SK-N-SH (cell line): ENCODE data around the gene IL17RA. TPM values are rescaled to one million over a fixed set of nuclear protein-coding genes. Genes with fewer than 3 reads are reported as not detected.

Experiments used
- CTCF ChIA-PET: fragments of 300-600, 350-600 bp; formaldehyde crosslinking; extraction: SDS; loops from one replicate; lab custom pipeline; 2021; lab: Yijun Ruan, JAX
- POLR2A ChIA-PET: fragments of 350-600 bp; sonication (Branson Sonifier 250); formaldehyde crosslinking; extraction: SDS; loops from one replicate; lab custom pipeline; 2020; ENCODE audit warnings: antibody characterized with exemption, inconsistent platforms; lab: Yijun Ruan, JAX
- DNase-seq: peaks from one replicate; pipeline ENCODE4 v3.0.0; 2012
- H2AFZ ChIP-seq: fragments of 200-600 bp; sonication (generic); 2 replicates; pipeline ENCODE4 v1.8.1; 2016; ENCODE audit warnings: antibody characterized with exemption, mild to moderate bottlenecking, low read depth
- H3F3A ChIP-seq: fragments of 200-600 bp; sonication (generic); replicated peaks from 2 replicates; pipeline ENCODE3; 2016; ENCODE audit warnings: antibody characterized with exemption, mild to moderate bottlenecking; ENCODE audit not compliant: insufficient read depth
- H3K27ac ChIP-seq, 2 experiments: fragments of 200-500 bp in 1 of 2; fragments of 200-600 bp in 1 of 2; sonication (Bioruptor generic) in 1 of 2; sonication (generic), shearing (Covaris generic) in 1 of 2; 2 replicates each; pipeline versions ENCODE4 v1.5.1 to v1.6.1; 2014 to 2016; ENCODE audit warnings: low read depth in 2 of 2, inconsistent platforms in 1 of 2, low read length in 1 of 2, mild to moderate bottlenecking in 1 of 2, mixed read lengths in 1 of 2
- H3K27me3 ChIP-seq: fragments of 200-600 bp; sonication (generic), shearing (Covaris generic); 2 replicates; pipeline ENCODE4 v1.6.1; 2016; ENCODE audit warnings: mixed run types; ENCODE audit not compliant: insufficient read depth
- H3K36me3 ChIP-seq, 2 experiments: fragments of 200-500 bp in 1 of 2; fragments of 200-600 bp in 1 of 2; sonication (Bioruptor generic) in 1 of 2; sonication (generic) in 1 of 2; replicated peaks in 1 of 2; 2 replicates each; pipeline versions ENCODE3 to v1.5.1; 2014 to 2016; ENCODE audit warnings: low read length in 1 of 2, mild to moderate bottlenecking in 1 of 2; ENCODE audit not compliant: insufficient read depth in 2 of 2, control insufficient read depth in 1 of 2
- H3K4me1 ChIP-seq, 2 experiments: fragments of 200-500 bp in 1 of 2; fragments of 200-600 bp in 1 of 2; sonication (Bioruptor generic) in 1 of 2; sonication (generic), shearing (Covaris generic) in 1 of 2; 2 replicates each; pipeline versions ENCODE4 v1.5.1 to v1.6.1; 2014 to 2016; ENCODE audit warnings: low read depth in 1 of 2, low read length in 1 of 2, mixed run types in 1 of 2; ENCODE audit not compliant: insufficient read depth in 2 of 2, control insufficient read depth in 1 of 2
- H3K4me2 ChIP-seq: fragments of 200-600 bp; sonication (generic), shearing (Covaris generic); 2 replicates; pipeline ENCODE4 v1.6.1; 2017; ENCODE audit warnings: mixed run types
- H3K4me3 ChIP-seq, 2 experiments: fragments of 200-500 bp in 1 of 2; fragments of 200-600 bp in 1 of 2; sonication (Bioruptor generic) in 1 of 2; sonication (generic), shearing (Covaris generic) in 1 of 2; 2 replicates each; pipeline versions ENCODE4 v1.5.1 to v1.8.1; 2014 to 2016; ENCODE audit warnings: low read depth in 2 of 2, inconsistent platforms in 1 of 2, low read length in 1 of 2, mild to moderate bottlenecking in 1 of 2, mixed read lengths in 1 of 2, moderate library complexity in 1 of 2
- H3K79me2 ChIP-seq: fragments of 200-600 bp; sonication (generic); 2 replicates; pipeline ENCODE4 v1.8.1; 2017; ENCODE audit warnings: mild to moderate bottlenecking; ENCODE audit not compliant: insufficient read depth
- H3K9ac ChIP-seq: fragments of 200-600 bp; sonication (generic); 2 replicates; pipeline ENCODE4 v1.6.1; 2017; ENCODE audit warnings: mixed run types
- H3K9me2 ChIP-seq: fragments of 200-600 bp; sonication (generic); 2 replicates; pipeline ENCODE4 v1.6.1; 2017; ENCODE audit warnings: mixed run types
- H3K9me3 ChIP-seq: fragments of 200-600 bp; sonication (generic); 2 replicates; pipeline ENCODE4 v1.6.1; 2017; ENCODE audit warnings: mixed run types, mild to moderate bottlenecking, moderate library complexity
- H4K20me1 ChIP-seq: fragments of 200-600 bp; sonication (generic); 2 replicates; pipeline ENCODE4 v1.6.1; 2017; ENCODE audit warnings: mild to moderate bottlenecking, mixed run types; ENCODE audit not compliant: insufficient read depth
- CHD2 ChIP-seq: fragments of 150-350 bp; IDR thresholded peaks from 2 replicates; pipeline ENCODE4 v1.6.1; 2018; ENCODE audit warnings: low read length; ENCODE audit not compliant: partially characterized antibody
- FOSL2 ChIP-seq: IDR thresholded peaks from 2 replicates; pipeline ENCODE4 v1.4.0; 2012; ENCODE audit warnings: low read depth, mild to moderate bottlenecking, moderate library complexity, borderline replicate concordance
- FOXJ3 ChIP-seq: sonication (generic); formaldehyde crosslinking; IDR thresholded peaks from 2 replicates; pipeline ENCODE4 v1.5.1; 2020; ENCODE audit warnings: mild to moderate bottlenecking, missing genetic modification reagents
- FOXM1 ChIP-seq: IDR thresholded peaks from 2 replicates; pipeline ENCODE4 v1.4.0; 2012; ENCODE audit warnings: low read depth, mild to moderate bottlenecking
- IRF3 ChIP-seq: fragments of 150-350 bp; IDR thresholded peaks from 2 replicates; pipeline ENCODE4 v1.6.1; 2016; ENCODE audit warnings: mild to moderate bottlenecking, low read depth, low read length
- MAX ChIP-seq: IDR thresholded peaks from 2 replicates; pipeline ENCODE4 v1.4.0; 2012; ENCODE audit warnings: low read depth
- MXI1 ChIP-seq: IDR thresholded peaks from 2 replicates; pipeline ENCODE4 v1.6.1; 2012; ENCODE audit warnings: mild to moderate bottlenecking, low read depth, low read length, improper control_type of control experiment
- NRF1 ChIP-seq: IDR thresholded peaks from 2 replicates; pipeline ENCODE4 v1.6.1; 2012; ENCODE audit warnings: low read depth, mild to moderate bottlenecking, low read length
- PBX3 ChIP-seq: IDR thresholded peaks from 2 replicates; pipeline ENCODE4; 2012
- RCOR1 ChIP-seq: fragments of 150-350 bp; IDR thresholded peaks from 2 replicates; pipeline ENCODE4 v1.6.1; 2017; ENCODE audit warnings: antibody characterized with exemption, low read length
- REST ChIP-seq: IDR thresholded peaks from 2 replicates; pipeline ENCODE4 v1.6.1; 2012; ENCODE audit warnings: mild to moderate bottlenecking, low read depth, low read length, moderate library complexity
- SIN3A ChIP-seq: IDR thresholded peaks from 2 replicates; pipeline ENCODE4 v1.6.1; 2012; ENCODE audit warnings: low read depth, mild to moderate bottlenecking, low read length, moderate library complexity, borderline replicate concordance
- SMC3 ChIP-seq: IDR thresholded peaks from 2 replicates; pipeline ENCODE4 v1.6.1; 2012; ENCODE audit warnings: low read depth, low read length, improper control_type of control experiment
- TAF1 ChIP-seq: IDR thresholded peaks from 2 replicates; pipeline ENCODE4 v1.6.1; 2012; ENCODE audit warnings: low read depth, mild to moderate bottlenecking, low read length, moderate library complexity, borderline replicate concordance
- TEAD4 ChIP-seq: IDR thresholded peaks from 2 replicates; pipeline ENCODE4 v1.4.0; 2012; ENCODE audit warnings: mild to moderate bottlenecking, borderline replicate concordance; ENCODE audit not compliant: insufficient read depth
- USF2 ChIP-seq: fragments of 150-350 bp; IDR thresholded peaks from 2 replicates; pipeline ENCODE4 v1.6.1; 2017; ENCODE audit warnings: antibody characterized with exemption, low read length, low read depth, borderline replicate concordance
- WGBS: methylation state at CpG from one replicate; pipeline ENCODE4 v1.1.6; 2017; ENCODE audit warnings: low lambda C conversion rate; 5-methylcytosine and 5-hydroxymethylcytosine counted together
- polyA plus RNA-seq, 3 experiments: library from polyadenylated mRNA; depleted of rRNA; stranded (reverse); fragments of >200 nt; gene quantifications; 2 replicates each; pipeline ENCODE4 v1.2.3, GENCODE V29; 2012

Gene IL17RA
- polyA plus RNA-seq, 1 of the 3 experiments (the other 2 are of a cell fraction) = 4.5 TPM

- no peak overlapping the region for H3K9ac ChIP-seq
- H4K20me1 ChIP-seq = no peaks in the 10 kb centered on the region
- ChIA-PET CTCF (interaction anchor here (0.6 to 0.8 kb wide), 2 partner anchors 21 to 35 kb away, joined by 3 to 4 read pairs; no protein-coding TSS in a partner anchor), POLR2A (interaction anchor here (0.8 kb wide), 1 partner anchor 16 kb away, joined by 3 read pairs; the partner anchor contains the start of gene TMEM121B)
- no peaks in the 10 kb centered on the region for H3F3A ChIP-seq
- H3K4me3 ChIP-seq = no peak overlapping the region
- H3K27ac ChIP-seq = no peak overlapping the region
- no peaks in the 10 kb centered on the region for H3K9me3 ChIP-seq
- no peaks in the 10 kb centered on the region for H3K9me2 ChIP-seq
- H2AFZ ChIP-seq = no peak overlapping the region
- H3K4me2 ChIP-seq = no peak overlapping the region
- WGBS = 81% methylated on average over 4 of the region's 4 CpGs
- H3K79me2 ChIP-seq = no peaks in the 10 kb centered on the region
- H3K27me3 ChIP-seq = no peaks in the 10 kb centered on the region
- TF ChIP-seq TEAD4 (no peak), TAF1 (no peak), NRF1 (no peak), FOSL2 (no peak), FOXJ3 (CRISPR knock-in tag) (no peak), FOXM1 (no peak), PBX3 (no peak), MAX (no peak), USF2 (no peak), IRF3 (no peak), SIN3A (no peak), SMC3 (no peak), CHD2 (no peak)
- peaks cover 3 to 30% of the 10 kb centered on the region in 2 experiments for H3K36me3 ChIP-seq
- no peaks in the 10 kb centered on the region; a peak in 1 of 4 replicates for H3K4me1 ChIP-seq
- DNase-seq = no peak
These were observed 52.4 kb downstream of the IL17RA start for GRCh38 chr22:17137170-17137569.

GRCh38 chr22:17137861-17138425 is 53.1 kb downstream of the IL17RA start:
- Histone ChIP-seq H3K36me3 (peaks cover 9 to 38% of the 10 kb centered on the region in 2 experiments), H4K20me1 (no peaks in the 10 kb centered on the region), H2AFZ (no peak overlapping the region), H3K9ac (no peak overlapping the region), H3F3A (no peaks in the 10 kb centered on the region), H3K4me2 (no peak overlapping the region), H3K27me3 (no peaks in the 10 kb centered on the region), H3K9me2 (no peaks in the 10 kb centered on the region), H3K27ac (no peak overlapping the region), H3K4me1 (no peaks in the 10 kb centered on the region; a peak in 1 of 4 replicates), H3K79me2 (no peaks in the 10 kb centered on the region), H3K4me3 (no peak overlapping the region), H3K9me3 (no peaks in the 10 kb centered on the region)
- no peak for DNase-seq
- ChIA-PET CTCF (interaction anchor here (0.6 to 3.1 kb wide), 3 partner anchors 20 to 35 kb away, joined by 3 to 9 read pairs (median 4); no protein-coding TSS in a partner anchor), POLR2A (no interaction called here)
- TF ChIP-seq IRF3 = no peak
- no peak for TF ChIP-seq RCOR1
- no peak for TF ChIP-seq REST
- no peak for TF ChIP-seq MXI1
- no peak for TF ChIP-seq TEAD4
- no peak for TF ChIP-seq FOXJ3 (CRISPR knock-in tag)
- WGBS = 95% methylated on average over 12 of the region's 17 CpGs
